GM21526 (cell line): Measurements from ENCODE around the gene PARD3.
"Not testable (repeated sequence)": the region's sequence is repeated elsewhere in the genome, so short reads cannot be mapped to it uniquely, and the experiment has no call there.

Experiments
- ATAC-seq: cut with Tn5 transposase; IDR thresholded peaks from one replicate; pipeline ENCODE4 v1.9.1; 2021; ENCODE audit warnings: moderate library complexity; ENCODE audit not compliant: unreplicated experiment, low FRiP score

PARD3 gene

GRCh38 chr10:34722404-34722803, 92.7 kb downstream of the PARD3 start:
- ATAC-seq = no peak

GRCh38 chr10:34721208-34721840, 93.8 kb downstream of the PARD3 start:
- no peak for ATAC-seq

- no peak for ATAC-seq
These were observed 95.3 kb downstream of the PARD3 start for GRCh38 chr10:34719746-34720145.

GRCh38 chr10:34719328-34719727, 95.8 kb downstream of the PARD3 start:
- no peak for ATAC-seq

- no peak for ATAC-seq
These were observed 97.7 kb downstream of the PARD3 start for GRCh38 chr10:34717429-34717828.

- no peak for ATAC-seq
These were observed 98.1 kb downstream of the PARD3 start for GRCh38 chr10:34716958-34717357.

- no peak for ATAC-seq
These were observed 98.9 kb downstream of the PARD3 start for GRCh38 chr10:34716234-34716633.

- no peak for ATAC-seq
These were observed 99.4 kb downstream of the PARD3 start for GRCh38 chr10:34715511-34716187.

- no peak for ATAC-seq
These were observed 101.2 kb downstream of the PARD3 start for GRCh38 chr10:34713875-34714274.

- ATAC-seq = no peak
These were observed 103.6 kb downstream of the PARD3 start for GRCh38 chr10:34711500-34711899.

- no peak for ATAC-seq
These were observed 104.7 kb downstream of the PARD3 start for GRCh38 chr10:34710391-34710751.

GRCh38 chr10:34709637-34710390, 105.3 kb downstream of the PARD3 start:
- ATAC-seq = no peak

GRCh38 chr10:34707656-34708055, 107.4 kb downstream of the PARD3 start:
- ATAC-seq = no peak

GRCh38 chr10:34706992-34707391, 108.1 kb downstream of the PARD3 start:
- ATAC-seq = not testable (repeated sequence)

- ATAC-seq = no peak
These were observed 108.9 kb downstream of the PARD3 start for GRCh38 chr10:34706147-34706546.

GRCh38 chr10:34705563-34705962, 109.5 kb downstream of the PARD3 start:
- no peak for ATAC-seq

GRCh38 chr10:34704526-34705184, 110.4 kb downstream of the PARD3 start:
- ATAC-seq = no peak

GRCh38 chr10:34702982-34703381, 112.1 kb downstream of the PARD3 start:
- no peak for ATAC-seq

- no peak for ATAC-seq
These were observed 112.8 kb downstream of the PARD3 start for GRCh38 chr10:34702093-34702937.

GRCh38 chr10:34701194-34701593, 113.9 kb downstream of the PARD3 start:
- ATAC-seq = no peak
